ENCODE measurements around the gene EDNRB. TPM values are rescaled to one million over a fixed set of nuclear protein-coding genes. Genes with fewer than 3 reads are reported as not detected.
"Not testable (repeated sequence)": the region's sequence is repeated elsewhere in the genome, so short reads cannot be mapped to it uniquely, and the experiment has no call there.

Gene EDNRB
- 10 to 100 TPM; 32.6 to 45.1 TPM for total RNA-seq
- long read RNA-seq, donor 1, full-length matches to known transcripts: 5 of 13 reads
- long read RNA-seq, donor 1, partial matches to known transcripts: 4 of 13 reads
- long read RNA-seq, donor 1, other reads (novel, unspliced or antisense): 4 of 13 reads
- long read RNA-seq, donor 2, full-length matches to known transcripts: 35 of 48 reads
- long read RNA-seq, donor 2, partial matches to known transcripts: 4 of 48 reads
- long read RNA-seq, donor 2, other reads (novel, unspliced or antisense): 9 of 48 reads

GRCh38 chr13:77918391-77919245 lies at the start of gene EDNRB:
TSS of gene EDNRB (minus strand) at chr13:77918831. CDS start at chr13:77918573, 258 bp downstream.
- intact Hi-C loops (cut with DNase I): no loop called here
- peak; percentile 85 for DNase-seq (ENCODE audit: low spot score)

- intact Hi-C loops (cut with DNase I): no loop called here
- no peak for DNase-seq (ENCODE audit: low spot score)
Observed at GRCh38 chr13:77966671-77967070, 48.0 kb upstream of the EDNRB start.

GRCh38 chr13:77952737-77953136 lies 34.1 kb upstream of the EDNRB start:
- DNase-seq (ENCODE audit: low spot score): no peak
- intact Hi-C loops (cut with DNase I): no loop called here

- no peak for DNase-seq (ENCODE audit: low spot score)
- intact Hi-C loops (cut with DNase I): no loop called here
Observed at GRCh38 chr13:77952276-77952675, 33.6 kb upstream of the EDNRB start.

DNA sequence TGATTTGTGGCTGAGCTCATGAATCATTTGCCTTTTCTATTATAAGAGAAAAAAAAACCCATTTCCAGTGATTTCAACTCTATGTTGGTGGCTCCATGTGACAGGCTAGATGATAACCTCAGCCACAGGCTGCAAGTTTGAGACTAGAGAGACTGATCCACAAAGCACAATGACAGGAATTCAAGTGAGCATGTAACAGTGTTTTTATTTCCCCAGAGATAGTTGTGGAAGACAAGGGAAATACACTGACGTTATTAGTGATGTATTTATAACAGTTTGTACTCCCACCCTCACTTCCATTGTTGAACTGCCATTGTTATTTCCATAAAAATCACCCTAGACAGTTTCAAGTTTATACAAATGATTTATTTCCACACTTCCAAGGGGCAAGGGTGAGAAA lies 27.9 kb upstream of the EDNRB start:
- intact Hi-C loops (cut with DNase I): no loop called here
- no peak for DNase-seq (ENCODE audit: low spot score)

DNA sequence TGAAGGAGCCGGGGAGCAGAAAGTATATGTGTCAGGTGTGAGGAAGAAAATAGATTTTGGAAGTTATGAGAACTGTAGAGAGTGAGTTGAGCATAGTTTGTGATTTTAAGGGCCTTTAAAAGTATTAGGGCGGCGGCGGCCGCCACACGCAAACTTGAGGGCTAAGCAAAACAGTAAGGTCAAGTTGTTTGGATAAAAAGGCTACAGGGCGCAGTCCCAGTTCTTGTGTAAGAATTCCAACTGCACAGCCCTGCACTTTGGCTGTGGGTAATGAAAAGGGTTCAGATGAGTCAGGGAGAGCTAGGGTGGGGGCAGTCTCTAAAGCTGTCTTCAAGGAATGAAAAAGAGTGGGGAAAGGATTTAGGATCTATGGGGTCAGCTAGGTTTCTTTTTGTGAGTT lies 16.4 kb upstream of the EDNRB start:
- intact Hi-C loops (cut with DNase I); DNase-seq (ENCODE audit: low spot score): not testable (repeated sequence)

DNA sequence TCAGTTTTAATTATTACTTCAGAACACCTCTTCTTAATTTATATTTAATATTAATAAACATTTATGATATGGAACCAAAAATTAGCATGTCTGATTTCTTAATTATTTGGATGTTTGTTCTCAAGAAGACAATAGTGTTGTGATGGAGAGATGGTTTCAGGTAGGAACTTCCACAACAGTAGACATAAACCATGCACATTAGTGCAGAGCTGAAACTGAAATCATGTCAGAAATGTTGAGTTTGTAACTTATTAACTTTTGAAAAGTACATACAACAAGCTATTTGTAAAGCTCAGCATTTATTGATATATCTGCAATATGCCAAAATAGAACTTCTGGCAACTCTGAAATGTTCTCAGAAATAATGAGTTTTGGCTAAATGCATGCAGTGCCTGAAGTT lies 11.8 kb upstream of the EDNRB start:
- intact Hi-C loops (cut with DNase I): no loop called here
- no peak for DNase-seq (ENCODE audit: low spot score)

DNA sequence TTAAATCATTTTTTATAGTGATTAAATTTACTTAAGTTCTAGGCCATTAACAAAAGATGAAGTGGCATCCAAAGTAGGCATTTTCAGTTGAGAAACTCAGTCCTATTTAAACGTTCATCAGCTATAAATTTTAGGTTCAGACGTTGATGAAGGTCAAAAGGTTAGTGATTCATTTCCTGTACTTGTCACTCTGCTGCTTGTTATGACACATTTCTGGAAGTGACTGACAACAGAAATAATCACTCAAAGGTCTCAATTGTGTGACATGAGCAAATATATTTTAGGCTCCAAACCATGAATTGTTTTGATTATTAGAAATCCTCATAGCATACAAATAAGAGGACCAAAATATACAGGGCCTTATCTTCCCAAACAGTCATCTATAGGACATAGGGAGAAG lies 10.3 kb upstream of the EDNRB start:
- DNase-seq (ENCODE audit: low spot score): no peak
- intact Hi-C loops (cut with DNase I): no loop called here

DNA sequence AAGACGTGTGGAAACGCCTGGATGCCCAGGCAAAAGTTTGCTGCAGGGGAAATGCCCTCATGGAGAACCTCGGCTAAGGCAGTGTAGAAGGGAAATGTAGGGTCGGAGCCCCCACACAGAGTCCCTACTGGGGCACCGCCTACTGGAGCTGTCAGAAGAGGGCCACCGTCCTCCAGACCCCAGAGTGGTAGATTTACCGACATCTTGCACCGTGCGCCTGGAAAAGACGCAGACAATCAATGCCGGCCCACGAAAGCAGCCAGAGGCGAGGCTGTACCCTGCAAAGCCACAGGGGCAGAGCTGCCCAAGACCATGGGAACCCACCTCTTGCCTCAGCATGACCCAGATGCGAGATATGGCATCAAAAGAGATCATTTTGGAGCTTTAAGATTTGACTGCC lies 7.0 kb upstream of the EDNRB start:
- DNase-seq (ENCODE audit: low spot score): no peak
- intact Hi-C loops (cut with DNase I): no loop called here

- no peak for DNase-seq (ENCODE audit: low spot score)
- intact Hi-C loops (cut with DNase I): loop anchor here in 1 of 2 donors (5.0 kb wide), 1 partner anchor 363 kb away; no protein-coding TSS in a partner anchor
Observed at GRCh38 chr13:77919921-77920294, 1.3 kb upstream of the EDNRB start.

GRCh38 chr13:77919246-77919920 lies 752 bp upstream of the EDNRB start:
- peak; percentile 84 for DNase-seq (ENCODE audit: low spot score)
- intact Hi-C loops (cut with DNase I): no loop called here

- DNase-seq (ENCODE audit: low spot score): no peak
- intact Hi-C loops (cut with DNase I): no loop called here
Observed at GRCh38 chr13:77916488-77916887, 2.1 kb downstream of the EDNRB start.

GRCh38 chr13:77915686-77916085 lies 2.9 kb downstream of the EDNRB start:
- no peak for DNase-seq (ENCODE audit: low spot score)
- intact Hi-C loops (cut with DNase I): no loop called here

- intact Hi-C loops (cut with DNase I): no loop called here
- no peak for DNase-seq (ENCODE audit: low spot score)
Observed at GRCh38 chr13:77913003-77913402, 5.6 kb downstream of the EDNRB start.

DNA sequence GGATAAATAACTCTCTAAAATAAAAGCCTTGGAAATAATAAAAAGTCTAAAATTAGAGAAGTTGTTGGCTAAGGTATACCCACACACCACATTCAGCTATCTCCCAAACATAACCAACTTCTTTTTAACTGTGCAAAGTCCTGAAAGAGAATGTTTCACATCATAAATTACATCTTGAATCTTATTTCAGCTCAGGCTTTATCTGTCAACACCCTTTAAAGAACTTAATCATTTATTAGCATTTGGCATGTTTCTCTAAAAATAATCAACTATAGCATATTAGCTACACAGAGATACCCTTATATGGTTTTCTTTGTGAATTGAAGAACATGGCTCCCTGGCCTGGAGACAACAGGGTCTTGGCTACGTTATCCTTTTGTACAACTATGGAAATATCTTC lies 6.9 kb downstream of the EDNRB start:
- no peak for DNase-seq (ENCODE audit: low spot score)
- intact Hi-C loops (cut with DNase I): no loop called here

- intact Hi-C loops (cut with DNase I): no loop called here
Observed at GRCh38 chr13:77909827-77910226, 8.8 kb downstream of the EDNRB start.

DNA sequence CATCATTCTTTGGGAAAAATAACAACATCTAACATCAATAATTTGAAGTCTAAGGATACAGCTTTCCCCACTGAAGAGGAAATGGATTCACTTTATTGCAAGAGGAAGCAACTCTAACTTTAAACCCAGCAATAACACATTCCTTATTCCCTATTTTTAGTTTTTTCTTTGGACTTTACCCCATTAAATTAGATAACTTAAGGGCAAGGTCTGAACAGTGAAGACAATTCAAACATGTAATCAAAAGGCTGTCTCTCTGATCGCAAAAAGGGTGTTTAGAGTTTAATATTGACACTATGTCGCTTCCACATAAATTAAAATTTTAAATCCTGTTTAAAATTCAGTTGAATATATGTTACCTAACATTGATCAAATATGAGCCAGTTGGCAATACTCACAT lies 10.1 kb downstream of the EDNRB start:
- DNase-seq (ENCODE audit: low spot score): no peak
- intact Hi-C loops (cut with DNase I): no loop called here

More at GRCh38 chr13:77909827-77910226, 8.8 kb downstream of the EDNRB start:
- DNase-seq (ENCODE audit: low spot score): no peak

GRCh38 chr13:77907666-77908341 lies 10.8 kb downstream of the EDNRB start:
- intact Hi-C loops (cut with DNase I): no loop called here
- peak; percentile 64 for DNase-seq (ENCODE audit: low spot score)

DNA sequence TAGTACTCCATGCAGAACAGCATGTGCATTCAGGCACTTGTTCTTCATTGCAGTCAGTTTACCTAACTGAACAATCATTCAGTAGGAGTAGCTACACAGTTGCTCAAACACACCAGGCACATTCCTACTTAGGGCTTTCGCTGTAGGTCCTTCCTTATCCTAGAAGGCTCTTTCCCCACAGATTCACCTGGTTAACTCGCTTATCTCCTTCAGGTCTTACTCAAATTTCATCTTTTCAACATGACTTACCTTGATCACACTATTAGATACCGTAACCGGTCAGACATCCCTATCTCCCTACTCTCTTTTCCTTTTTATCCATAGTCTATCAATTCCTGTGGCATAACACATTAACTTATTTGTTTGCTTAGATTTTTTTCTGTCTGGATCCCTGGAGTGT lies 14.6 kb downstream of the EDNRB start:
- no peak for DNase-seq (ENCODE audit: low spot score)

GRCh38 chr13:77903435-77903834 lies 15.2 kb downstream of the EDNRB start:
- no peak for DNase-seq (ENCODE audit: low spot score)
- intact Hi-C loops (cut with DNase I): no loop called here

More for the DNA sequence above, 14.6 kb downstream of the EDNRB start:
- intact Hi-C loops (cut with DNase I): no loop called here
